Activated naive CD8-positive, alpha-beta T cell (primary cell): Measurements from ENCODE around the gene ROPN1L.
"Not testable (repeated sequence)": the region's sequence is repeated elsewhere in the genome, so short reads cannot be mapped to it uniquely, and the experiment has no call there.

Experiments
- H3K27ac Mint-ChIP-seq: one replicate; pipeline ENCODE4 v1.8.0; 2021; ENCODE audit warnings: mixed read lengths
- H3K27me3 Mint-ChIP-seq: one replicate; pipeline ENCODE4 v1.8.0; 2021; ENCODE audit warnings: mixed read lengths
- H3K36me3 Mint-ChIP-seq: one replicate; pipeline ENCODE4 v1.8.0; 2021; ENCODE audit warnings: mixed read lengths
- H3K4me1 Mint-ChIP-seq: one replicate; pipeline ENCODE4 v1.8.0; 2021; ENCODE audit warnings: low read depth, mixed read lengths
- H3K4me3 Mint-ChIP-seq: one replicate; pipeline ENCODE4 v1.8.0; 2021; ENCODE audit warnings: mild to moderate bottlenecking, mixed read lengths
- H3K9me3 Mint-ChIP-seq: one replicate; pipeline ENCODE4 v1.8.0; 2021; ENCODE audit warnings: low read depth, mixed read lengths

Gene ROPN1L

DNA sequence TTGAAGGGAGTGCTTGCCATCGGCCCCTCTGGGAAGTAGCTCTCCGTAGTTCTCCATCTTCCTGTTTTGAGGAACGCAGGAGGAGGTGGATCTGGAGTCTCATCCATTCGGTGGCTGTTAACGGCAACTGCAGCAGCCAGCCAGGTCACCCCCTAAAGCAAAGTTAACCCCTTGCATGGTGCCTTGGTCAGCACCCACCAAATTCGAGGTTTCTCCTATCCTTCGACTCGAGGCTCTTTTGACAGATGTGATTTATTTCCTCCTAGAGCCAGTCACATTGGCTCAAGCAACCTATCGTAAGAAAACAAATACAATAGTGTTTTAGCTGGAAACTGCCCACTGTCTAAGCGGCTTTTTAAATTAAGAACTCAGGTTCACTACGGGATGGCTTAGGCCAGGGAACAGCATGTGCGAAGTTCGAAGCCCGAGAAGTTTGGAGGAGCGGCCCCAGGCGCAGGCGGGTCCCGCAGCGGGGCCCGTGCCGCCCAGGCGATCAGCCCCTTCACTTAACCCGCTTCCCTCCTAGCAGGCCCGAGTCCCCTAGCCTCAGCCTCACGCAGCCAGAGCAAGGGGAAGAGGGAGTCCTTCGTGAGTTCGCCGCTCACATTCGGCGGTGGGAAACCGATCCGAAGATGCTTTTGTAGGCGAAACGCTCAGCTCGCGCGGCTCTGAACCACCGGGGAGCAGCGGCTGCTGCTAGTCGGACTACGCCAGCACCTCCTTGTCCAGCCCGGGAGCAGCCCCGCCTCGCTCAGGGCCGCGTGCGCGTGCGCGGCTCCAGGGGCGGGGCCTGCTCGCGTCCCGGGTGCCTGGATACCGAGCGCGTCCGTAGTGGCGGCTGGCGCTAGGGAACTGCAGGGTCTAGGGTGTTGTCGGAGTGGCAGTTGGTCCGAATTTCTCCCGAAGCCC, at the start of gene ROPN1L:
Gene ROPN1L (plus strand): TSS at position 797 of the 909 bp plus-strand sequence. CDS start 289 bp downstream, outside the sequence.
- no peaks in the 10 kb centered on the region for H3K36me3 Mint-ChIP-seq
- no peaks in the 10 kb centered on the region for H3K9me3 Mint-ChIP-seq
- no peak within 1 kb of the TSS for H3K27ac Mint-ChIP-seq
- peak within 1 kb of the TSS; percentile 85 for H3K4me3 Mint-ChIP-seq
- H3K27me3 Mint-ChIP-seq: no peaks in the 10 kb centered on the region
- peaks cover 35% of the 10 kb centered on the region for H3K4me1 Mint-ChIP-seq

DNA sequence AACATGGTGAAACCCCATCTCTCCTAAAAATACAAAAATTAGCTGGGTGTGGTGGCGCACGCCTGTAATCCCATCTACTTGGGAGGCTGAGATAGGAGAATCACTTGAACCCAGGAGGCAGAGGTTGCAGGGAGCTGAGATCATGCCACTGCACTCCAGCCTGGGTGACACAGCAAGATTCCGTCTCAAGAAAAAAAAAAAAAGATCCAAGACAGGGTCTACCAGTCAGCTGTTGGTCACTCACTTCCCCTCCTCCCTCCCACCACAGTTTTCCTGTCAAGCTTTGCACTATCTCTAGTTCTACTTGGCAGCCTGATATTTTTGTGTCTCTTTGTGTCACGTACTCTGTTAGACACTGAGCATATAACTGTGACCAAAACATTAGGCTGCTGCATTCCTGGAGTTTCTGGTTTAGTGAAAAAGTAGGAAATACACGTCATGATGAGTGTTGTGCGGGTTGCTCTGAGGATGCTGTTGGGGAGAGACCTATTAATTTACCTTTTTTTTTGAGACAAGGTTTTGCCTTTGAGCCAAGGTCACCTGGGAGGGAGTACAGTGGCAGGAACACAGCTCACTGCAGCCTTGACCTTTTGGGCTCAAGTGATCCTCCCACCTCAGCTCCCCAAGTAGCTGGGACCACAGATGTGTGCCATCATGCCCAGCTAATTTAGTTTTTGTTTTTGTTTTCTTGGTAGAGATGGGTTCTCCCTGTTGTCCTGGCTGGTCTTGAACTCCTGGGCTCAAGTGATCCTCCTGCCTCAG, 48.9 kb upstream of the ROPN1L start:
- not testable (repeated sequence) for H3K9me3 Mint-ChIP-seq, H3K27me3 Mint-ChIP-seq, H3K36me3 Mint-ChIP-seq, H3K4me3 Mint-ChIP-seq, H3K4me1 Mint-ChIP-seq, H3K27ac Mint-ChIP-seq

DNA sequence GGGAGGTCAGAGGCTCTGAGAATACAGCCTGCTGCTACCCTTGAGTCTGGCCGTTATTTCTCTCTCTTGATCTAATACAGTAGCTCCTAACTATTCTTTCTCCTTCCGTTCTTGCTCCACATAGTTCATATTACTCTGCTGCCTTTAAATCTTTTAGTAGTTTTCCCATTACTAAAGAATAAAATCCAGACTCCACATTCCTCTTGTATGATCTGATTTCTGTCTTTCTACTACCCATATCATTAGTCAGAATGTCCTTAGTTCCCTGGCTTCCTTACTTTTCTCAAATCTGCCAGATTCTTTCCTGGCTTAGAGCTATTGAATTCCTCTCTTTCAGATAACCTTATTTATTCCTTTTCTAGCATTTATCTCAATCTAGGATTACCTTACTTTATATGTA, 48.2 kb upstream of the ROPN1L start:
- H3K27ac Mint-ChIP-seq: no peak overlapping the region
- peaks cover 2% of the 10 kb centered on the region for H3K36me3 Mint-ChIP-seq
- H3K9me3 Mint-ChIP-seq: no peaks in the 10 kb centered on the region
- H3K4me3 Mint-ChIP-seq: no peak overlapping the region
- no peaks in the 10 kb centered on the region for H3K4me1 Mint-ChIP-seq
- H3K27me3 Mint-ChIP-seq: no peaks in the 10 kb centered on the region

DNA sequence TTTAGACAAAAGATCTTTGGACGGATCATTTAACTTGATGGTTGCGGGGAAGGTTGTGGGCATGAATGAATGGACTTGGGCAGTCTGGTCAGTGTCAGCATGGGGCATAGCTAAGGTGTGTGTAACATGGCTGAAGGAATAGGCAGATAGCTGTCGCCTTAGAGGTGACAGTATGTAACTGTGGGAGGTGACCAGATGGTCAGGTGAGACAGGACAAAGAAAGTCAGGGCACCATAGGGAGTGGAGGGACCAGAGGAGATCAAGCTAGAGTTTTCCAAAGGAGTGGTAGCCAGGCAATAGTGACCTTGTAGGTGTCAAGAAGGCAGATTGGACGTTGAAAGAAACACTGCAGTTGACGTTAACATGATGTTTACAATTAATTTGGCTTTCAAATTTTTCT, 45.1 kb upstream of the ROPN1L start:
- Mint-ChIP-seq H3K9me3 (no peaks in the 10 kb centered on the region), H3K4me3 (no peak overlapping the region), H3K36me3 (peaks cover 7% of the 10 kb centered on the region), H3K27me3 (no peaks in the 10 kb centered on the region), H3K4me1 (no peaks in the 10 kb centered on the region), H3K27ac (peak overlapping the region; percentile 41)

GRCh38 chr5:10399839-10400238, 41.8 kb upstream of the ROPN1L start:
- Mint-ChIP-seq H3K4me1 (no peaks in the 10 kb centered on the region), H3K36me3 (peaks cover 10% of the 10 kb centered on the region), H3K4me3 (no peak overlapping the region), H3K27me3 (no peaks in the 10 kb centered on the region), H3K9me3 (no peaks in the 10 kb centered on the region), H3K27ac (no peak overlapping the region)

DNA sequence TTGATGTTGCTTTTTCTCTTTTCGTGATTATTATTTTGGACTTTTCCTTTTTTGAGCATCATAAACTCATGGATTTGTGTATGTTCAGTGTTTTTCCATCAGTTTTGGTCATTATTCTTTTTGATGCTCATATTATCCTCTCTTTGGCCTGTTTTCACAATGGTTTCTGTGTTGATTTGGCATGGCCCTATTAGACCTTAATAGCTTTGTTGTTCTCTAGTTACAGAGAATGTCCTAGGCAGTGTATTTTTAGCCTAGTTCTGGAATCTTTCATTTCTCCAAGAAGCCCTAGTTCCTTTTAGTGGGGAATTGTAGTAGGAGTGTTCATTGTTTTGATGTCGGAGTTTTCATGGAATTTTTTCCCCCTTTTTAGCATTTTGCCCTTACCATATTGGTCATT, 41.3 kb upstream of the ROPN1L start:
- Mint-ChIP-seq H3K36me3 (peaks cover 10% of the 10 kb centered on the region), H3K27me3 (no peaks in the 10 kb centered on the region), H3K4me3 (no peak overlapping the region), H3K9me3 (no peaks in the 10 kb centered on the region), H3K27ac (no peak overlapping the region), H3K4me1 (no peaks in the 10 kb centered on the region)

GRCh38 chr5:10400831-10401230, 40.8 kb upstream of the ROPN1L start:
- H3K9me3 Mint-ChIP-seq: no peaks in the 10 kb centered on the region
- peak overlapping the region; percentile 22 for H3K27ac Mint-ChIP-seq
- H3K4me3 Mint-ChIP-seq: no peak overlapping the region
- no peaks in the 10 kb centered on the region for H3K27me3 Mint-ChIP-seq
- H3K36me3 Mint-ChIP-seq: peaks cover 10% of the 10 kb centered on the region
- H3K4me1 Mint-ChIP-seq: no peaks in the 10 kb centered on the region

- Mint-ChIP-seq H3K27me3 (no peaks in the 10 kb centered on the region), H3K4me3 (no peak overlapping the region), H3K36me3 (peaks cover 9% of the 10 kb centered on the region), H3K27ac (peak overlapping the region; percentile 16), H3K9me3 (no peaks in the 10 kb centered on the region), H3K4me1 (no peaks in the 10 kb centered on the region)
Observed at GRCh38 chr5:10401498-10401897, 40.2 kb upstream of the ROPN1L start.

- peaks cover 8% of the 10 kb centered on the region for H3K36me3 Mint-ChIP-seq
- peaks cover 2% of the 10 kb centered on the region for H3K4me1 Mint-ChIP-seq
- no peak overlapping the region for H3K4me3 Mint-ChIP-seq
- H3K27ac Mint-ChIP-seq: no peak overlapping the region
- no peaks in the 10 kb centered on the region for H3K9me3 Mint-ChIP-seq
- no peaks in the 10 kb centered on the region for H3K27me3 Mint-ChIP-seq
Observed at GRCh38 chr5:10403829-10404228, 37.9 kb upstream of the ROPN1L start.

DNA sequence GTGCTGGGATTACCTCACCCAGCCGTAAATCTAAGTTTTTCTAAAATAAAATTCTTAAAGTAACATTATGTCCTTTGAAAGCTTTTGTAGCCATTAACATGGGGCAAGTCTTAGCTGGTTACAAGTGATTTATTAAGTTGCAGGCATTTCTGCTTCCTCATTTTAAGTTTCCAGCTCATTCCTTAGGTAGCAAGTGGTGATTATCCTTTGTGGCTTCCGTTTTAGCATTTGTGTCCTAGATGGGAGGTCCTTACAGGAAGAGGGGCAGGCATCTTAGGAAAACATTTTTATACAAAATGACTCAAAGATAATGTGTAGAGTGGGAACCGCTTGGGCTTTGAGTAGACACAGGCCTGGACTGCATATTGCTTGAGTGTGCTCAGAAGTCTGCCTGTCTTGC, 35.0 kb upstream of the ROPN1L start:
- H3K27me3 Mint-ChIP-seq: no peaks in the 10 kb centered on the region
- H3K36me3 Mint-ChIP-seq: peaks cover 8% of the 10 kb centered on the region
- H3K4me3 Mint-ChIP-seq: no peak overlapping the region

DNA sequence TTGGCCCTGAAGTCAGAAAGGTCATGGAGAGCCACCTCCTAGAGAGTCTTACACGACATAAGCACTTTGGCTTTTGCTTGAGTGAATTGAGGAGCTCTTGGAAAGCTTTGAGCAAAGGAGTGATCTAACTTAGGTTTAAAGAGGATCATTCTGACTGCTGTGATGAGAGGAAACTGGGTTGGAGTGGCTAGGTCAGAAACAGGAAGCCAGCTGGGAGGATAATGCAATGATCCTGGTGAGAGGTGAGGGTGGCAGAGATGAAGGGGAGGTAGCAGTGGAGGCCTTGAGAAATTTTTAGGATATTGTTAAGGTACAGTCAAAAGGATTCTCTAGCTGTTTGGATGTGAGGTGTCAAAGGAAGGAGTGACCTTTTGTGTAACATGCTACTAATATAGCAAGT, 32.2 kb upstream of the ROPN1L start:
- Mint-ChIP-seq H3K9me3 (no peaks in the 10 kb centered on the region), H3K4me1 (peaks cover 5% of the 10 kb centered on the region), H3K27ac (peak overlapping the region; percentile 51), H3K4me3 (no peak overlapping the region), H3K27me3 (no peaks in the 10 kb centered on the region), H3K36me3 (peaks cover 6% of the 10 kb centered on the region)

More for the DNA sequence above, 35.0 kb upstream of the ROPN1L start:
- Mint-ChIP-seq H3K4me1 (peaks cover 5% of the 10 kb centered on the region), H3K9me3 (no peaks in the 10 kb centered on the region), H3K27ac (no peak overlapping the region)

DNA sequence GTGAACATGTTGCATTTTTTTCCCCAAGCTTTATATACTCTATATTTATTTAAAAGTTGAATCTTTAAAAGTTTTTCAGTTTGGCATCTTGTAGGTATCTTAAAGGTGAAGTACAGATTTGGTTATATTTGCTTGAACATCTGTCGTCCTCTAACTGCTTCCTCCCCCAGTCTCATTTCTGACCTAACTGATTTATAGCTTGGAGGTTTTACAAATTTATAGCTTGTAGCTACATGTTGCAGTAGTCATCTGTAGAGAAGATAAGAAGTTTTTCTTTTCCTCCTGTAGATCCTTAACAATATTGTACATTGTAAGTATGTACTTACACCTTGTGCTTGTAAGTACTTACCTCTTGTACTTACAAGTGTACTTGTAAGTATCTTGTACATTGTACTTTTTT, 31.0 kb upstream of the ROPN1L start:
- H3K4me1 Mint-ChIP-seq: peaks cover 5% of the 10 kb centered on the region
- H3K27ac Mint-ChIP-seq: no peak overlapping the region
- no peaks in the 10 kb centered on the region for H3K27me3 Mint-ChIP-seq
- H3K36me3 Mint-ChIP-seq: peaks cover 9% of the 10 kb centered on the region
- no peaks in the 10 kb centered on the region for H3K9me3 Mint-ChIP-seq
- H3K4me3 Mint-ChIP-seq: no peak overlapping the region

DNA sequence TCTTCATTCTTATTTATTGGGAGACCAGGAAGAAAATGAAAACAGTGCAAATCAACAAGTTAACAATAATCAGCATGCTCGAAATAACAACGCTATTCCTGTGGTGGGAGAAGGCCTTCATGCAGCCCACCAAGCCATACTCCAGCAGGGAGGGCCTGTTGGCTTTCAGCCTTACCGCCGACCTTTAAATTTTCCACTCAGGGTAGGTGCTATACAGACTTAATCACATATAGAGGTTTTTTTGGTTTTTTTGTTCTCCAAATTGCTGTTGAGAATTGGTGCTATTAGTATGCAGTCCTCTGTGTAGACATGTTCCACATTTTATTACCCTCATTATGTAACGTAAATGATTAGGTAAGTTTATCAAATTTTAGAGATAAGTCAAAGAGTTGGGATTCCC, 30.3 kb upstream of the ROPN1L start:
- no peak overlapping the region for H3K4me3 Mint-ChIP-seq
- peaks cover 5% of the 10 kb centered on the region for H3K4me1 Mint-ChIP-seq
- no peaks in the 10 kb centered on the region for H3K9me3 Mint-ChIP-seq
- H3K36me3 Mint-ChIP-seq: peaks cover 9% of the 10 kb centered on the region
- H3K27me3 Mint-ChIP-seq: no peaks in the 10 kb centered on the region
- H3K27ac Mint-ChIP-seq: no peak overlapping the region

DNA sequence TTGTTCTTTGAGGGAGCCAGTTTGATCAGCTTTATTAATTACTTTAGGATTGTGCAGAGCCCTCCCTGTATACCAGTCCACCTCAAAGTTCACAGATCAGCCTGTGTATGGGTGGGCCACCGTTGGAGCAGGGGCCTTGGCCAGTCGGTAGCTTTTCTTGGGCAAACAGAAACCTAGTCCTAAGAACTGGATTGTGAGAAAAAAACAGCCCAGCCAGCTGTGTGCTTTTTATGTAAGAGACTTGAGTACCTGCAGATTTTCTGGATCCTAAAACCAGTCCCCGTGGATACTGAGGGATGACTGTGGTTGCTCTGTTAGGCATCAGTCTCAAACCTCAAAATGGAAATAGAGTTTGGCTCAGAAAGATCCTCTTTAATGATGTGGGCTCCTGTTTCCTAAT, 24.8 kb upstream of the ROPN1L start:
- Mint-ChIP-seq H3K9me3 (no peaks in the 10 kb centered on the region), H3K36me3 (peaks cover 10% of the 10 kb centered on the region), H3K27ac (no peak overlapping the region), H3K27me3 (no peaks in the 10 kb centered on the region), H3K4me1 (peaks cover 28% of the 10 kb centered on the region), H3K4me3 (no peak overlapping the region)

GRCh38 chr5:10418654-10419345, 22.9 kb upstream of the ROPN1L start:
- no peaks in the 10 kb centered on the region for H3K27me3 Mint-ChIP-seq
- no peak overlapping the region for H3K4me3 Mint-ChIP-seq
- peaks cover 41% of the 10 kb centered on the region for H3K4me1 Mint-ChIP-seq
- H3K9me3 Mint-ChIP-seq: no peaks in the 10 kb centered on the region
- peak overlapping the region; percentile 56 for H3K27ac Mint-ChIP-seq
- H3K36me3 Mint-ChIP-seq: peaks cover 16% of the 10 kb centered on the region
